NCI-H446 treated with DMSO at 0.1 percent for 48 hours (cell line): ENCODE data around the gene MED10.

Experiments
- DNase-seq: peaks from one replicate; lab custom pipeline; 2025; lab: John Stamatoyannopoulos, UW

Gene MED10

GRCh38 chr5:6348476-6349000 lies 29.8 kb downstream of the MED10 start:
- no peak for DNase-seq

DNA sequence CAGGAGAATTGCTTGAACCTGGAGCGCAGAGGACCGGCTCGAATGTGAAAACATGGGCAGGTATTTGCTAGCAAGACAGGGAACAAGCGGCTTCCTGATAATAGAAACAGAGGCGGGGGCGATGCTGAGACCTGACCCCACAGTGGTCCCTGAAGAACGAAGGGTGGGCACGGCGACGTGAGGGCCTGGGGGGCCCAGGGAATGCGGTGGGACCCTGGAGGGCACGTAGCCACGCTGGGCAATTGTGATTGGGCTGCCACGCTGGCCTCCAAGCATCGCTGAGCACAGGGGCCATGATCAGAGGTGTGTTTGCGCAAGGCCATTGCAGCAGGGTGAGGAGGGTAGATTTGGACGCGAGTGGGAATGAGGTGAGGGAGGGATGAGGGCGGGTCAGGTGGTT lies 30.7 kb downstream of the MED10 start:
- no peak for DNase-seq

- no peak for DNase-seq
Measured at GRCh38 chr5:6347165-6347564, 31.2 kb downstream of the MED10 start.

DNA sequence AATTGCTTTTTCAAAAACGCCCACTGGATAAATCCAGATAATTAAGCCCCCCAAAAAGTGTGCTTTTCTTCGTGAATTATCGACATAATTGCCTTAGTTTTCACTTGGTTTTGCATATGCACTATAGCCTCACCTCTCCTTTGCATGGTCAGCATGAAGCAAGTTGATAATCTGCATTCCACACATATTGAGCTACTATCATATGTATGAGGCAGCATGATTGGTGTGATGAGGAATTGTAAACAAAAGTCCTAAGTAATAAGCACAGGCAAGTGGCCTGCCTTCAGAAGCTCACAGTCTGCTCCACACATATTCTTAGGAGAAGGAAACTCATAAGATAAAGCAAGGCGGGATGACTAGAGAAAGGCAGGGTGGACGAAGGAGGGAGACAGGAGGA lies 33.8 kb downstream of the MED10 start:
- DNase-seq, result no peak

- DNase-seq, result no peak
Measured at GRCh38 chr5:6343951-6344592, 34.3 kb downstream of the MED10 start.

DNA sequence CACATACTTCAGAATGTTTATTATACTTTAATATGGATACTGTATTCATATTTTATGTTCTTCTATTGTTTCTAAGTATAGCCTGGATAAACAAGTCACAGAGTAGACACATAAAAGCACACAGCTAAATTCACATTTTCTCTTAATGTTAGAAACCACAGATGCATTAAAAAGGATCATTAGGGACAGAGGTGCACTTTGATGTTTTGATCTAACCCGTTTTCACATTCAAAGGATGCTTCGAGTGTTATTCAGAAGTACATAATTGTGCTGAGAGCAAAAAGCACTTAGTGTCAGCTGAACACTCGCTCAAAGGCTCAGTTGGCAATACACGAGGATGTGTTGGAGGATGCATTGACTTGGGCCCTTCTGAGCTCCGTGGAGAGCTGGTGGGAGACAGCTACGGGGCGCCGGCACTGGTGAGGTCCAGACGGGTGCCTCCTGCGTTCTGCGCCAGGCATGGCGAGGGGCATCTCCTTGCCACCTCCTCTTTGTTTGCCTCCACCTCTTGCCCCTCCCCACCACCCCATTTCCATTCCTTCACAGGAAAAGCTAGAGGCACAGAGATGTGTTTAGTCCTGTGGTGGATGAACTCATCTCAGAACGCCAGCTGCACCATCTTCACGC lies 35.5 kb downstream of the MED10 start:
- no peak for DNase-seq

DNA sequence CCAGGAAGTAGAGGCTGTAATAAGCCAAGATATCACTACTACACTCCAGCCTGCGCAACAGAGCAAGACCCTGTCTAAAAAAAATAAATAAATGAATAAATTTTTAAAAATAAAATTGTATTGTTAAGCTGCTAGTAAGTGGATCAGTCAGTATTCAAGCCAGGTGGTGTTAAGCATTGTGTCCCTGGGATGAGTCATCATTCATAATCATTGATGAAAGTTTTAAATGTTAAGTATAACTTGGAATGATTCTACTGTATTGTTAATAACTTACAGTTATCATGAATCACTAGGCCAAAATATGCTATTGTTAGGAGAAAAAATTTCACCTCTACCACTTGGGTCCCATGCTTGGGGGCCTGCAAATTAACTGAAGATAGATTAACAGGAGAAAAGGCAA lies 38.2 kb downstream of the MED10 start:
- DNase-seq, result no peak

DNA sequence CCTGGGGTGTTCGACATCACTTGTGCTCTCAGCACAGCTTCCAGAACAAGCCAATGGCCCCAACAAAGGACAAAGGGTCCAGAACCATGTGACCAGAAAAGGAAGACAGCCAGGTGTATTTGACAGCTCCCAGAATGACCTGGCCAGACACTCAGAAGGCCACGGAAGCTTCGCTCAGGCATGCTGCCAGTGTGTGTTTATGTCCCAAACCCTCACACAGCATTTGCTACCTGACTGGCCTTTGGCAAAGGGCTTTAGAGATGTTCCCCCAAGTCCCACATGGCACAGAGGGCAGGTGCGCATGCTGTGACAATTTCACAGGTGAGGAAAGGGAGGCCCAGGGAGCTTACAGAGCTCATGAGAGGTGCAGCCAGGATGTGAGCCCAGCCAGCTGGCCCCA lies 39.5 kb downstream of the MED10 start:
- no peak for DNase-seq

GRCh38 chr5:6338135-6338534 lies 40.2 kb downstream of the MED10 start:
- DNase-seq, result no peak

DNA sequence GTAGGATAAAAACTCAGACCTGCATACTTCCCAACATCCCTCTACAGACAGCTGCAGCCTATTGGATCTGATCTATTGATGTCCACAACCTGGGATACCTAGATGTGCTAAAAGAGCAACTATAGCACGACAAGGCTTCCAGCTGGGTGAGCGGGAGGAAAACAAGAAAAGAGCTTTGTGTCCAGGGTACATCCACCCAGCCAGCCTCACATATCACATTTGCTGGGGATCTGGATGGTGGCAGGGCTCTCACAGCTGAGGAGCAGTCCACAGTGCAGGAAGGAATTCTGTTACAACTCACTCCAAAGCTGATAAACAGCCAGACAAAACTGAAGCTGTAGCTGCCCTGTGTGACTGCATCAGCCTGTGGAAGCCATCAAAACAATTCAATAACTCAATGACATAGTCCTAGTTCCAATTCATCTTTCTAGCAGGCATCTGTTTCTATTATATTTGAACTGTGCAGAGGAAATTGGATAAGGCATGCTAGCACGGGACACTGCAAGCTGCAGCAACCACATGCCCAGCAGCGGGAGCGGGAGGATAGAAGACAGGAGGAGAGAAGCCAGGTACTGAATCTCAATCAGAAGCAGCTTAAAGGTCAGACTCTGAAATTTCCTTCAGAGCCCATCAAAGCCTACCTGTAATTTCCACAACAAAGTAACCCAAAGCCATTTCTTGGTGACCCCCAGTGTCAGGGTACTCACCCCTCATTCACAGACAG lies 45.0 kb downstream of the MED10 start:
- DNase-seq, result no peak

DNA sequence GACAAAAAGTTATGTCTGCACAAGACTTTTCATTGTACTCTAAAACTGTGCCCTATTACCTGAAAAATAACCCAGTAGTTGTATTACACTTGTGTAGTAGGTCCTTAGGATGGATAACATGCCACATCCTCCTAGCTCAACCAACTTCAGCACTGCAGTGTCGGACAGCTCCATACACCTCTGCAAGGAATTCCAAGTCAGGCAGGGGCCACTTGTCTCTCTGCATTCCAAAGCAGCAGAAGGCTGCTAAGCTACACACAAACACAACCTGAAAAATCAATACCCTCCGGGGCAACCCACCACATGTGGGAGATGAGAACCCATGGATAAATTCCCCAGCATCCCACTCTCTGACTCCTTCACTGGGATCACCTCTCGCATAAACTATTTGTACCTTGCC lies 50.2 kb downstream of the MED10 start:
- DNase-seq, result no peak

- no peak for DNase-seq
Measured at GRCh38 chr5:6326776-6327175, 51.6 kb downstream of the MED10 start.

GRCh38 chr5:6322163-6322713 lies 56.1 kb downstream of the MED10 start:
- DNase-seq, result no peak
